Neutrophil (primary cell): ENCODE measurements around the gene SLC19A2.
"Not testable (repeated sequence)": the region's sequence is repeated elsewhere in the genome, so short reads cannot be mapped to it uniquely, and the experiment has no call there.

Source experiments
- H3K27ac ChIP-seq: fragments of 200-600 bp; sonication (generic); 2 replicates; pipeline ENCODE4 v1.5.1; 2016; ENCODE audit warnings: mild to moderate bottlenecking, moderate library complexity
- H3K27me3 ChIP-seq: fragments of 200-600 bp; sonication (generic); 2 replicates; pipeline ENCODE4 v1.6.0; 2016; ENCODE audit warnings: mild to moderate bottlenecking
- H3K36me3 ChIP-seq: fragments of 200-600 bp; sonication (generic); 2 replicates; pipeline ENCODE4 v1.5.1; 2017
- H3K4me1 ChIP-seq, 2 experiments: fragments of 200-600 bp in 1 of 2; sonication (generic) in 1 of 2; 1 replicate in 1 of 2; 2 replicates in 1 of 2; pipeline versions ENCODE4 v1.5.1 to v1.6.1; 2013 to 2016; ENCODE audit warnings: low read depth in 1 of 2, low read length in 1 of 2, mild to moderate bottlenecking in 1 of 2, moderate library complexity in 1 of 2; ENCODE audit not compliant: control insufficient read depth in 1 of 2, insufficient read depth in 1 of 2
- H3K4me3 ChIP-seq, 2 experiments: fragments of 200-600 bp in 1 of 2; sonication (generic) in 1 of 2; 1 replicate in 1 of 2; 2 replicates in 1 of 2; pipeline ENCODE4 v1.5.1; 2013 to 2016; ENCODE audit warnings: low read depth in 1 of 2, low read length in 1 of 2, mild to moderate bottlenecking in 1 of 2, moderate library complexity in 1 of 2
- H3K9me3 ChIP-seq: fragments of 200-600 bp; sonication (generic); 2 replicates; pipeline ENCODE4 v1.5.1; 2016
- CTCF ChIP-seq: fragments of 200-600 bp; sonication (generic); IDR thresholded peaks from 2 replicates; pipeline ENCODE4 v1.5.1; 2016; ENCODE audit warnings: antibody characterized with exemption

The SLC19A2 gene

GRCh38 chr1:169507413-169507812 is 21.7 kb upstream of the SLC19A2 start:
- Histone ChIP-seq H3K4me3 (no peak overlapping the region), H3K27me3 (no peaks in the 10 kb centered on the region), H3K27ac (no peak overlapping the region), H3K9me3 (no peaks in the 10 kb centered on the region), H3K36me3 (peaks cover 9% of the 10 kb centered on the region), H3K4me1 (peaks cover 10 to 21% of the 10 kb centered on the region in 2 experiments)
- TF ChIP-seq CTCF = no peak

GRCh38 chr1:169503601-169504000 is 17.9 kb upstream of the SLC19A2 start:
- not testable (repeated sequence) for H3K27ac ChIP-seq, H3K9me3 ChIP-seq, H3K4me1 ChIP-seq, H3K27me3 ChIP-seq, H3K4me3 ChIP-seq, H3K36me3 ChIP-seq

- Histone ChIP-seq H3K9me3 (no peaks in the 10 kb centered on the region), H3K4me3 (no peak overlapping the region), H3K36me3 (no peaks in the 10 kb centered on the region), H3K4me1 (no peaks in the 10 kb centered on the region), H3K27me3 (no peaks in the 10 kb centered on the region), H3K27ac (no peak overlapping the region)
- TF ChIP-seq CTCF = no peak
Measured at GRCh38 chr1:169499807-169500206, 14.1 kb upstream of the SLC19A2 start.

- Histone ChIP-seq H3K27ac (no peak overlapping the region), H3K4me1 (no peaks in the 10 kb centered on the region), H3K27me3 (no peaks in the 10 kb centered on the region), H3K36me3 (no peaks in the 10 kb centered on the region), H3K9me3 (no peaks in the 10 kb centered on the region), H3K4me3 (no peak overlapping the region)
- no peak for TF ChIP-seq CTCF
Measured at GRCh38 chr1:169497317-169497716, 11.6 kb upstream of the SLC19A2 start.

- Histone ChIP-seq H3K9me3 (no peaks in the 10 kb centered on the region), H3K4me1 (no peaks in the 10 kb centered on the region), H3K27me3 (no peaks in the 10 kb centered on the region), H3K36me3 (no peaks in the 10 kb centered on the region), H3K4me3 (no peak overlapping the region), H3K27ac (no peak overlapping the region)
- TF ChIP-seq CTCF = no peak
Measured at GRCh38 chr1:169495916-169496315, 10.2 kb upstream of the SLC19A2 start.

GRCh38 chr1:169495046-169495775 is 9.5 kb upstream of the SLC19A2 start:
- Histone ChIP-seq H3K36me3 (no peaks in the 10 kb centered on the region), H3K4me1 (no peaks in the 10 kb centered on the region), H3K4me3 (no peak overlapping the region), H3K9me3 (no peaks in the 10 kb centered on the region), H3K27me3 (no peaks in the 10 kb centered on the region), H3K27ac (no peak overlapping the region)
- TF ChIP-seq CTCF = no peak
